Heart left ventricle (tissue), 16 donors: ENCODE data around the gene KCNJ2. TPM values are rescaled to one million over a fixed set of nuclear protein-coding genes. Genes with fewer than 3 reads are reported as not detected.

Source experiments
- ATAC-seq, 4 donors: fragments of 200-7000 bp; cut with Tn5 transposase; one replicate each; pipeline ENCODE4 v1.9.1; 2020 to 2022; ENCODE audit warnings: moderate library complexity in 4 of 4, mild to moderate bottlenecking in 3 of 4, moderate number of reproducible peaks in 1 of 4
- DNase-seq, 5 donors: peaks; one replicate each; pipeline ENCODE4 v3.0.0-alpha.2; 2020
- H3K27ac ChIP-seq, 12 donors: fragments of 200-600 bp; sonication (generic) in 4 of 12; one replicate each; pipeline versions ENCODE4 v1.5.0 to v1.8.0; 2016 to 2022; ENCODE audit warnings: mild to moderate bottlenecking in 2 of 12
- H3K27me3 ChIP-seq, 9 donors: fragments of 200-600 bp; sonication (generic) in 2 of 9; one replicate each; pipeline versions ENCODE4 v1.5.1 to v1.8.0; 2016 to 2022; ENCODE audit warnings: mild to moderate bottlenecking in 3 of 9
- H3K36me3 ChIP-seq, 9 donors: fragments of 200-600 bp; sonication (generic) in 2 of 9; one replicate each; pipeline versions ENCODE4 v1.5.0 to v1.8.0; 2018 to 2022; ENCODE audit warnings: mild to moderate bottlenecking in 2 of 9
- H3K4me1 ChIP-seq, 12 donors: fragments of 200-600 bp; sonication (generic) in 4 of 12; one replicate each; pipeline versions ENCODE4 v1.5.0 to v1.8.0; 2016 to 2022; ENCODE audit warnings: mild to moderate bottlenecking in 3 of 12
- H3K4me3 ChIP-seq, 12 donors: fragments of 200-600 bp; sonication (generic) in 4 of 12; one replicate each; pipeline versions ENCODE4 v1.5.0 to v1.8.0; 2017 to 2022; ENCODE audit warnings: mild to moderate bottlenecking in 9 of 12, moderate library complexity in 4 of 12
- H3K9me3 ChIP-seq, 12 donors: fragments of 200-600 bp; sonication (generic) in 4 of 12; one replicate each; pipeline versions ENCODE4 v1.5.0 to v1.8.0; 2016 to 2022; ENCODE audit warnings: mild to moderate bottlenecking in 1 of 12
- CTCF ChIP-seq, 12 donors: fragments of 200-600 bp; sonication (generic) in 4 of 12; IDR thresholded peaks; one replicate each; pipeline versions ENCODE4 v1.5.0 to v1.8.0; 2018 to 2022; ENCODE audit warnings: antibody characterized with exemption in 12 of 12, mild to moderate bottlenecking in 5 of 12
- POLR2A ChIP-seq, 2 donors: fragments of 450-650 bp; IDR thresholded peaks; one replicate each; pipeline ENCODE4 v1.6.1; 2017; ENCODE audit warnings: antibody characterized with exemption in 2 of 2, mild to moderate bottlenecking in 2 of 2, moderate library complexity in 2 of 2
- WGBS, 4 donors: extraction: QIAGEN DNeasy Blood & Tissue Kit in 2 of 4; methylation state at CpG; one replicate each; pipeline versions ENCODE4 v1.1.5 to v1.1.7; 2013 to 2018; 5-methylcytosine and 5-hydroxymethylcytosine counted together
- intact Hi-C, 10 donors: fragments of 100-400 bp; cut with DNase I; formaldehyde crosslinking; loops; one replicate each; pipeline versions ENCODE4 v1.11.1 to v1.14.2; 2022
- polyA plus RNA-seq, 2 donors: library from polyadenylated mRNA; stranded (reverse); fragments of 200-250 nt; gene quantifications; one replicate each; pipeline ENCODE4 v1.2.3, GENCODE V29; 2013
- total RNA-seq, 9 donors: library from RNA; depleted of rRNA in 2 of 9; stranded (reverse); fragments of >200 nt in 2 of 9; fragmentation: NEBNext Ultra II Directional in 3 of 9; extraction: Animal tissue kit (Norgen Biotek cat#: 25700) in 3 of 9; gene quantifications; one replicate each; pipeline versions ENCODE4 v1.1.0 to v1.2.4, GENCODE V29; 2016 to 2023
- donor health status: ischemic (EF 13 %, LVEDD 7.1; RV severe dilation, severe dysfunction).
- donor health status: healthy with polysubstance abuse.
- donor health status: DM: no; HTN: yes; CAD: no.
- donor health status: DM: no; HTN: no; CAD: no.
- donor health status: ischemic (EF 25% LVEDD 6.9; RV normal size, moderate dysfunction).
- donor health status: ischemic (EF 25% LVEDD 5.7; RV mildly dilated, moderate dysfunction).
- donor health status: healthy.
- donor health status: DM: yes; HTN: yes; CAD: no.
- donor health status: ischemic (EF 35%, LVEDD 5.7; RV mildly dilated, moderate dysfunction).
- donor health status: nonischemic (EF 11% LVEDD 7.7; RV severe dilation, severe dysfunction).
- donor health status: DM: yes; HTN: yes; CAD: no.
- donor health status: PGD.
- donor health status: ischemic (EF 29% LVEDD 5.4; RV normal size, mild dysfunction).
- donor health status: nonischemic (EF 23%, LVEDD 6.1; RV moderate dilation, normal function).

KCNJ2 gene
- total and polyA plus RNA-seq, 11 donors, result 7.1 to 60.7 (median 41.8) TPM

GRCh38 chr17:70158180-70158579, 11.2 kb upstream of the KCNJ2 start:
- Histone ChIP-seq H3K4me1 (no peaks in the 10 kb centered on the region), H3K9me3 (no peaks in the 10 kb centered on the region), H3K36me3 (no peaks in the 10 kb centered on the region), H3K27me3 (no peaks in the 10 kb centered on the region), H3K4me3 (no peak overlapping the region), H3K27ac (peak overlapping the region in 2 of 12 donors; percentile 1 to 19)
- TF ChIP-seq POLR2A (IDR thresholded peaks at IDR 0.05) (no peak), CTCF (IDR thresholded peaks at IDR 0.05) (no peak)
- WGBS, 4 donors, result 69 to 78% (median 73%) methylated on average over 4 of the region's 4 CpGs
- no peak for DNase-seq
- ATAC-seq, result peak in 2 of 4 donors; percentile 59 to 92
- intact Hi-C loops, result no loop called here

GRCh38 chr17:70158591-70158990, 10.7 kb upstream of the KCNJ2 start:
- no peak for TF ChIP-seq CTCF (IDR thresholded peaks at IDR 0.05)
- no peak for TF ChIP-seq POLR2A (IDR thresholded peaks at IDR 0.05)
- peak overlapping the region in 1 of 12 donors; percentile 9 for H3K4me3 ChIP-seq
- no peaks in the 10 kb centered on the region for H3K9me3 ChIP-seq
- WGBS, 4 donors, result 80 to 87% (median 83%) methylated on average over 6 of the region's 6 CpGs
- H3K27ac ChIP-seq, result peak overlapping the region in 1 of 12 donors; percentile 1
- H3K36me3 ChIP-seq, result no peaks in the 10 kb centered on the region
- DNase-seq, result no peak
- H3K27me3 ChIP-seq, result no peaks in the 10 kb centered on the region
- intact Hi-C loops, result no loop called here
- no peaks in the 10 kb centered on the region for H3K4me1 ChIP-seq
- peak in 1 of 4 donors; percentile 9 for ATAC-seq

GRCh38 chr17:70159980-70160379, 9.4 kb upstream of the KCNJ2 start:
- H3K4me3 ChIP-seq, result no peak overlapping the region
- no peaks in the 10 kb centered on the region for H3K4me1 ChIP-seq
- H3K36me3 ChIP-seq, result no peaks in the 10 kb centered on the region
- TF ChIP-seq POLR2A (IDR thresholded peaks at IDR 0.05) (no peak), CTCF (IDR thresholded peaks at IDR 0.05) (no peak)
- DNase-seq (no peak), ATAC-seq (no peak)
- 73 to 75% (median 74%) methylated on average over 2 of the region's 2 CpGs for WGBS, 4 donors
- intact Hi-C loops, result loop anchor here in 5 of 10 donors (10.0 kb wide), 2 partner anchors 395 to 465 kb away; no protein-coding TSS in a partner anchor
- no peak overlapping the region for H3K27ac ChIP-seq
- no peaks in the 10 kb centered on the region for H3K27me3 ChIP-seq
- H3K9me3 ChIP-seq, result no peaks in the 10 kb centered on the region

- ATAC-seq (no peak), DNase-seq (no peak)
- Histone ChIP-seq H3K4me1 (peaks cover 0 to 4% (median 0%) of the 10 kb centered on the region in 12 donors), H3K9me3 (no peaks in the 10 kb centered on the region), H3K27ac (no peak overlapping the region), H3K27me3 (no peaks in the 10 kb centered on the region), H3K36me3 (no peaks in the 10 kb centered on the region), H3K4me3 (no peak overlapping the region)
- no peak for TF ChIP-seq CTCF (IDR thresholded peaks at IDR 0.05)
- TF ChIP-seq POLR2A (IDR thresholded peaks at IDR 0.05), result no peak
- 76 to 82% (median 80%) methylated on average over 1 of the region's 1 CpG for WGBS, 4 donors
- intact Hi-C loops, result loop anchor here in 5 of 10 donors (10.0 kb wide), 2 partner anchors 393 to 463 kb away; no protein-coding TSS in a partner anchor
Measured at GRCh38 chr17:70161519-70161918, 7.8 kb upstream of the KCNJ2 start.
